ENCODE measurements around the gene GMFB.

GMFB gene

DNA sequence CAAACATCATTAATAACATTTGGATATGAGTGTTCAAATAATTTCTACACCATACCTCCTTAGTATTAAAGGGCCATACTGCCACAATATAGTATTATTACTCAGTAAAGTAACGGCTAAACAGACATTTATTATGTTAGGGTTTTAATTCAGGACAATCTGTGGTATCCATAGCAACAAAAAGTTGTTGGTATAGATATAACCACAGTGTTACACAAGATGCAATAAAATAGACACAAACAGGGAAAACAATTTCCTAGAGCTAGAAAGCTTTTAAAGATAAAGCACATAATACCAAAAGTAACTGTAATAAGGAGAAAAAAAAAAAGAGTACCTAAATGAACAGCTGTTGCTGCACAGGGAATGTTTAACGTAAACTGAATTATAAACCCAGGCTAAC, 63.7 kb downstream of the GMFB start:
- no peak for DNase-seq
